Fibroblast of skin of left quadriceps (primary cell): ENCODE data around the gene DPP4.

Experiments used
- DNase-seq, 2 experiments: peaks; one replicate each; pipeline ENCODE4 v3.0.0-alpha.2; 2013; ENCODE audit warnings: low read depth in 2 of 2

DPP4 gene

GRCh38 chr2:162021516-162022058 is 52.4 kb downstream of the DPP4 start:
- DNase-seq = no peak

GRCh38 chr2:162018530-162018929 is 55.5 kb downstream of the DPP4 start:
- no peak for DNase-seq

- no peak for DNase-seq
These were observed 56.8 kb downstream of the DPP4 start for GRCh38 chr2:162017233-162017632.

GRCh38 chr2:162016080-162016479 is 57.9 kb downstream of the DPP4 start:
- DNase-seq = no peak

- no peak for DNase-seq
These were observed 59.3 kb downstream of the DPP4 start for GRCh38 chr2:162014751-162015150.

GRCh38 chr2:162013514-162014475 is 60.2 kb downstream of the DPP4 start:
- no peak for DNase-seq

- DNase-seq = no peak
These were observed 61.4 kb downstream of the DPP4 start for GRCh38 chr2:162012565-162013058.

- DNase-seq = no peak
These were observed 62.1 kb downstream of the DPP4 start for GRCh38 chr2:162011706-162012564.

GRCh38 chr2:162009543-162009942 is 64.5 kb downstream of the DPP4 start:
- DNase-seq = no peak

- no peak for DNase-seq
These were observed 66.5 kb downstream of the DPP4 start for GRCh38 chr2:162007447-162008040.

GRCh38 chr2:162006337-162006736 is 67.7 kb downstream of the DPP4 start:
- DNase-seq = no peak

- DNase-seq = no peak
These were observed 70.0 kb downstream of the DPP4 start for GRCh38 chr2:162004031-162004430.

GRCh38 chr2:162002623-162003235 is 71.3 kb downstream of the DPP4 start:
- DNase-seq = no peak

- no peak for DNase-seq
These were observed 73.6 kb downstream of the DPP4 start for GRCh38 chr2:162000431-162000830.

- no peak for DNase-seq
These were observed 74.7 kb downstream of the DPP4 start for GRCh38 chr2:161999321-161999720.

- no peak for DNase-seq
These were observed 75.2 kb downstream of the DPP4 start for GRCh38 chr2:161998857-161999256.

GRCh38 chr2:161997916-161998471 is 76.0 kb downstream of the DPP4 start:
- DNase-seq = no peak

GRCh38 chr2:161995553-161996016 is 78.4 kb downstream of the DPP4 start:
- no peak for DNase-seq

GRCh38 chr2:161994761-161995520 is 79.1 kb downstream of the DPP4 start:
- DNase-seq = no peak

- DNase-seq = no peak
These were observed 81.5 kb downstream of the DPP4 start for GRCh38 chr2:161992531-161992930.
